Measurements from ENCODE around the gene DGCR2.

DNA sequence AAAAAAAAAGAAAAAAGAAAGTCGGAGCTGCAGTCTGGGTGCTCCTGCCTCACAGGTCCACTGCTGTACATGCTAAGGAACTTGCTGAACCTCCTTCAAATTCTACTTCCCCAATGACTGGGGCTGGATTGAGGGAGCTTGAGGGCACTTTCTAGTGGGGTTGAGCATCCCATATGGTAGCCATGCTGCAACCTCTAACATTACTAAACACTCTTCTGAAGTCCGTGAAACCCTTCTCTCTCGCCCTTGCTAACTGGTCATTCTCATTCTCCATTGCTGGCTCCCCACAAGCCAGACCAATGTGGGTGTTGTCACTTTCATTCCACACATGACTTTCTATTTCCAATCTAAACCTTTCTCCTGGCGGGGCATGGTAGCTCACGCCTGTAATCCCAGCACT lies 21.0 kb upstream of the DGCR2 start:
- TF ChIP-seq, protein P1, sequence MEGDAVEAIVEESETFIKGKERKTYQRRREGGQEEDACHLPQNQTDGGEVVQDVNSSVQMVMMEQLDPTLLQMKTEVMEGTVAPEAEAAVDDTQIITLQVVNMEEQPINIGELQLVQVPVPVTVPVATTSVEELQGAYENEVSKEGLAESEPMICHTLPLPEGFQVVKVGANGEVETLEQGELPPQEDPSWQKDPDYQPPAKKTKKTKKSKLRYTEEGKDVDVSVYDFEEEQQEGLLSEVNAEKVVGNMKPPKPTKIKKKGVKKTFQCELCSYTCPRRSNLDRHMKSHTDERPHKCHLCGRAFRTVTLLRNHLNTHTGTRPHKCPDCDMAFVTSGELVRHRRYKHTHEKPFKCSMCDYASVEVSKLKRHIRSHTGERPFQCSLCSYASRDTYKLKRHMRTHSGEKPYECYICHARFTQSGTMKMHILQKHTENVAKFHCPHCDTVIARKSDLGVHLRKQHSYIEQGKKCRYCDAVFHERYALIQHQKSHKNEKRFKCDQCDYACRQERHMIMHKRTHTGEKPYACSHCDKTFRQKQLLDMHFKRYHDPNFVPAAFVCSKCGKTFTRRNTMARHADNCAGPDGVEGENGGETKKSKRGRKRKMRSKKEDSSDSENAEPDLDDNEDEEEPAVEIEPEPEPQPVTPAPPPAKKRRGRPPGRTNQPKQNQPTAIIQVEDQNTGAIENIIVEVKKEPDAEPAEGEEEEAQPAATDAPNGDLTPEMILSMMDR (IDR thresholded peaks at IDR 0.05), result no peak
- TF ChIP-seq POLR2A (IDR thresholded peaks at IDR 0.05), result no peak
